Endodermal cell (in vitro differentiated cells): Measurements from ENCODE around the gene IFNL2. TPM values are rescaled to one million over a fixed set of nuclear protein-coding genes. Genes with fewer than 3 reads are reported as not detected.

ENCODE experiments used
- DNase-seq: peaks from one replicate; pipeline ENCODE4 v3.0.0-alpha.2; 2017
- H3K27ac ChIP-seq: 2 replicates; pipeline ENCODE4 v1.5.1; 2013; ENCODE audit warnings: mild to moderate bottlenecking, low read depth, low read length, moderate library complexity
- H3K27me3 ChIP-seq: 2 replicates; pipeline ENCODE4 v1.6.1; 2013; ENCODE audit warnings: mild to moderate bottlenecking, low read length, moderate library complexity; ENCODE audit not compliant: insufficient read depth, control insufficient read depth, poor library complexity, severe bottlenecking
- H3K36me3 ChIP-seq: 2 replicates; pipeline ENCODE4 v1.7.0; 2013; ENCODE audit warnings: mild to moderate bottlenecking, low read length, moderate library complexity; ENCODE audit not compliant: control insufficient read depth, insufficient read depth
- H3K4me1 ChIP-seq: one replicate; pipeline ENCODE4 v1.7.0; 2013; ENCODE audit warnings: low read length; ENCODE audit not compliant: control insufficient read depth, insufficient read depth
- H3K4me3 ChIP-seq: 2 replicates; pipeline ENCODE4 v1.5.1; 2013; ENCODE audit warnings: mild to moderate bottlenecking, low read length, moderate library complexity
- H3K9ac ChIP-seq: 2 replicates; pipeline ENCODE4 v1.6.1; 2013; ENCODE audit warnings: mild to moderate bottlenecking, low read length, moderate library complexity; ENCODE audit not compliant: poor library complexity, severe bottlenecking; ENCODE audit errors: extremely low read depth
- H3K9me3 ChIP-seq: 2 replicates; pipeline ENCODE4 v1.6.1; 2013; ENCODE audit warnings: mild to moderate bottlenecking, low read length, moderate library complexity; ENCODE audit not compliant: control insufficient read depth
- H3K27ac Mint-ChIP-seq: 2 replicates; pipeline ENCODE4 v1.8.0; 2020; ENCODE audit warnings: mixed read lengths
- H3K27me3 Mint-ChIP-seq: 2 replicates; pipeline ENCODE4 v1.8.0; 2021; ENCODE audit warnings: mild to moderate bottlenecking, mixed read lengths; ENCODE audit not compliant: insufficient read depth
- H3K36me3 Mint-ChIP-seq: 2 replicates; pipeline ENCODE4 v1.8.0; 2020; ENCODE audit warnings: low read depth, mixed read lengths
- H3K4me1 Mint-ChIP-seq: 2 replicates; pipeline ENCODE4 v1.8.0; 2020; ENCODE audit warnings: mixed read lengths
- H3K4me3 Mint-ChIP-seq: 2 replicates; pipeline ENCODE4 v1.8.0; 2020; ENCODE audit warnings: mild to moderate bottlenecking, moderate library complexity, mixed read lengths
- H3K9me3 Mint-ChIP-seq: 2 replicates; pipeline ENCODE4 v1.8.0; 2020; ENCODE audit warnings: mild to moderate bottlenecking, mixed read lengths
- WGBS, 2 experiments: methylation state at CpG; one replicate each; pipeline versions ENCODE4 v1.1.5 to v1.1.7; 2013; ENCODE audit warnings: missing lambda C conversion rate in 2 of 2, mixed read lengths in 1 of 2; ENCODE audit not compliant: insufficient coverage in 1 of 2, insufficient read length in 1 of 2; 5-methylcytosine and 5-hydroxymethylcytosine counted together
- total RNA-seq, 2 donors: library from RNA; stranded (reverse); fragmentation: NEBNext Ultra II Directional in 1 of 2; extraction: Animal tissue kit (Norgen Biotek cat#: 25700) in 1 of 2; gene quantifications; 2 replicates in 1 of 2; 3 replicates in 1 of 2; pipeline ENCODE4 v1.2.1, GENCODE V29; 2021
- TF ChIP-seq, protein P1 (sequence below): fragments of 200-600 bp; sonication (generic); conservative IDR thresholded peaks from 2 replicates; pipeline ENCODE4 v1.5.0; 2021; ENCODE audit warnings: antibody characterized with exemption, mild to moderate bottlenecking

Gene IFNL2
- total RNA-seq, 2 donors from 2014 or later: not detected

DNA sequence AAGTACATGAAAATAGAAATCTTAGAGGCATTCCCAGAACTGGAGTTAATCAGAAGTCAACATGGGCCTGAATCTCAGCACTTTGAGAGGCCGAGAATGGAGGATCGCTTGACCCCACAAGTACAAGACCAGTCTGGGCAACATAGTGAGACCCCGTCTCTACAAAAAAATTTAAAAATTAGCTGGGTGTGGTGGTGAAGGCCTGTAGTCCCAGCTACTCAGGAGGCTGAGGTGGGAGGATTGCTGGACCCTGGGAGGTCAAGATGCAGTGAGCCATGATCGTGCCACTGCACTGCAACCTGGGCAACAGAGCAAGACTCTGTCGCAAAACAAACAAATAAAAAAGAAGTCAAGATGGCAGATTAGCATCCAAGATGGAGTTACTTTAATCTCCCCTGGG lies 8.5 kb downstream of the IFNL2 start:
- Histone ChIP-seq H3K9ac (no peak overlapping the region), H3K9me3 (no peaks in the 10 kb centered on the region), H3K4me1 (no peaks in the 10 kb centered on the region), H3K27me3 (peaks cover 30% of the 10 kb centered on the region), H3K36me3 (no peaks in the 10 kb centered on the region), H3K27ac (no peak overlapping the region), H3K4me3 (no peak overlapping the region)
- no peak overlapping the region for H3K27ac Mint-ChIP-seq
- no peaks in the 10 kb centered on the region for H3K4me1 Mint-ChIP-seq
- 91 to 97% methylated on average over 5 of the region's 5 CpGs for WGBS, 2 experiments
- no peak overlapping the region for H3K4me3 Mint-ChIP-seq
- no peaks in the 10 kb centered on the region for H3K9me3 Mint-ChIP-seq
- H3K36me3 Mint-ChIP-seq: no peaks in the 10 kb centered on the region
- TF ChIP-seq, protein P1, sequence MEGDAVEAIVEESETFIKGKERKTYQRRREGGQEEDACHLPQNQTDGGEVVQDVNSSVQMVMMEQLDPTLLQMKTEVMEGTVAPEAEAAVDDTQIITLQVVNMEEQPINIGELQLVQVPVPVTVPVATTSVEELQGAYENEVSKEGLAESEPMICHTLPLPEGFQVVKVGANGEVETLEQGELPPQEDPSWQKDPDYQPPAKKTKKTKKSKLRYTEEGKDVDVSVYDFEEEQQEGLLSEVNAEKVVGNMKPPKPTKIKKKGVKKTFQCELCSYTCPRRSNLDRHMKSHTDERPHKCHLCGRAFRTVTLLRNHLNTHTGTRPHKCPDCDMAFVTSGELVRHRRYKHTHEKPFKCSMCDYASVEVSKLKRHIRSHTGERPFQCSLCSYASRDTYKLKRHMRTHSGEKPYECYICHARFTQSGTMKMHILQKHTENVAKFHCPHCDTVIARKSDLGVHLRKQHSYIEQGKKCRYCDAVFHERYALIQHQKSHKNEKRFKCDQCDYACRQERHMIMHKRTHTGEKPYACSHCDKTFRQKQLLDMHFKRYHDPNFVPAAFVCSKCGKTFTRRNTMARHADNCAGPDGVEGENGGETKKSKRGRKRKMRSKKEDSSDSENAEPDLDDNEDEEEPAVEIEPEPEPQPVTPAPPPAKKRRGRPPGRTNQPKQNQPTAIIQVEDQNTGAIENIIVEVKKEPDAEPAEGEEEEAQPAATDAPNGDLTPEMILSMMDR: no peak
- H3K27me3 Mint-ChIP-seq: peaks cover 50% of the 10 kb centered on the region
- DNase-seq: no peak

DNA sequence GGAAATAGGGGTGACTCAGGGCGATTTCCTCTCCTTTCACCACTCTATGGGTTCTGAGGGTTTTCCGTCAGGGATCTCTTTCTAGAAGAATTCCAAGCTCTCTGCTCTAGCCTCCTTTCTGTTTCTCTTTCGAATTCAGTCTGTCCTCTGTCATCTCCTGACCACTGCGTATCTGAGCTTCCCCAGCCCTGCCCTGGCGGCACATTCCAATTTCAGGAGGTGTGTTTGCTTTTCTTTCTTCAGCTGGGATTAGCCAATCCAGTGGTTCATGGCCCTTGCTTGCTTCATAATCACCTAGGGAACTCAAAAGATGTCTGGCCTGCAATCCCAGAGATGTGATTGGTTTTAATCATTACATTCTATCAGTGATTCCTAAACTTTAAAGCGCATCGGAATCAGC lies 9.4 kb downstream of the IFNL2 start:
- no peak overlapping the region for H3K4me3 Mint-ChIP-seq
- Histone ChIP-seq H3K9me3 (no peaks in the 10 kb centered on the region), H3K4me1 (no peaks in the 10 kb centered on the region), H3K36me3 (no peaks in the 10 kb centered on the region), H3K27me3 (peaks cover 38% of the 10 kb centered on the region), H3K4me3 (no peak overlapping the region), H3K27ac (no peak overlapping the region), H3K9ac (no peak overlapping the region)
- no peaks in the 10 kb centered on the region for H3K36me3 Mint-ChIP-seq
- TF ChIP-seq, protein P1: no peak
- WGBS, 2 experiments: 79 to 91% methylated on average over 5 to 7 of the region's 7 CpGs
- H3K4me1 Mint-ChIP-seq: no peaks in the 10 kb centered on the region
- H3K9me3 Mint-ChIP-seq: peaks cover 5% of the 10 kb centered on the region
- H3K27ac Mint-ChIP-seq: no peak overlapping the region
- H3K27me3 Mint-ChIP-seq: peaks cover 56% of the 10 kb centered on the region
- DNase-seq: no peak

DNA sequence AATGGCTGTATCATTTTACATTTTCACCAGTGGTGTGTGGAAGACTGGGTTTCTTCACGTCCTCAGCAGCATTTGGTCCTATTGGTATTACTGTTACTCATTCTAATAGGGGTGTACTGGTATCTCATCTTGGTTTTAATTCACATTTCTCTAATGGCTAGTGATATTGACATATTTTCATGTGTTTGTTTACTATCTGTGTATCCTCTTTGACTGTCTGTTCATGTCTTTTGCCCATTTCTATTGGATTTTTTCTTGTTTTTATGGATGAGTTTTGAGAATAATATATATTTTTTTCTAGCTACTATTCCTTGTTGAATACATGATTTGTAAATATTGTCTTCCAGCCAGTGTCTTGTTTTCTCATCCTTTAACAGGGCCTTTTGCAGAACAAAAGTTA lies 13.8 kb downstream of the IFNL2 start:
- Histone ChIP-seq H3K27me3 (peaks cover 48% of the 10 kb centered on the region), H3K36me3 (no peaks in the 10 kb centered on the region), H3K4me1 (no peaks in the 10 kb centered on the region), H3K4me3 (no peak overlapping the region), H3K27ac (no peak overlapping the region), H3K9me3 (no peaks in the 10 kb centered on the region), H3K9ac (no peak overlapping the region)
- Mint-ChIP-seq H3K27me3 (peaks cover 62% of the 10 kb centered on the region), H3K9me3 (peaks cover 12% of the 10 kb centered on the region), H3K4me3 (no peak overlapping the region), H3K36me3 (no peaks in the 10 kb centered on the region), H3K27ac (no peak overlapping the region), H3K4me1 (no peaks in the 10 kb centered on the region)
- TF ChIP-seq, protein P1: no peak
- WGBS, 2 experiments: 89% methylated on average over 1 of the region's 1 CpG; no CpG with 5 or more reads in 1 of the 2 experiments
- no peak for DNase-seq
